ENCODE results near the gene ANXA2. TPM values are rescaled to one million over a fixed set of nuclear protein-coding genes. Genes with fewer than 3 reads are reported as not detected.
A peak's percentile ranks its signal among the peaks of the same experiment; 100 is the strongest.
"Not testable (repeated sequence)": the region's sequence is repeated elsewhere in the genome, so short reads cannot be mapped to it uniquely, and the experiment has no call there.

Gene ANXA2
- polyA plus RNA-seq, 1 donor, result 362 TPM

DNA sequence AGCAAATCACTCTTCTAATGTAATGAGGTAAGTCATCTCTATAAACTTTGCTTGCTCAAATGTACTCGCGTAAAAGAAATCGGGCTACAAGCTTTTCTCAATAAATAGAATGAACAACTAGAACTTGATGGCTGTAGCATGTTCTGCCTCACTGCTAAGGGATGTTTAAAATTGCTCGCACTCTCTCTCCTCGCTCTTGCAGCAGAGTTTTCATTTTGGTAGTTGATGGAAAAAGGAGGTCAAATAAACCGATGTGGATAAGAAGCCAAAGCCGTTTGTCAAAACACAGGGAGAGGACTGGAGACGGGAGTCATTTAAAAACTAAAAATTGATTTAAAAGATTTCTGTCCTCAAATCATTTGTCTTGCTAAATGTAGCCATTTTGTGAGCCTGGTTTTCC, 53.3 kb downstream of the ANXA2 start:
- DNase-seq (ENCODE audit: low read depth), result no peak

DNA sequence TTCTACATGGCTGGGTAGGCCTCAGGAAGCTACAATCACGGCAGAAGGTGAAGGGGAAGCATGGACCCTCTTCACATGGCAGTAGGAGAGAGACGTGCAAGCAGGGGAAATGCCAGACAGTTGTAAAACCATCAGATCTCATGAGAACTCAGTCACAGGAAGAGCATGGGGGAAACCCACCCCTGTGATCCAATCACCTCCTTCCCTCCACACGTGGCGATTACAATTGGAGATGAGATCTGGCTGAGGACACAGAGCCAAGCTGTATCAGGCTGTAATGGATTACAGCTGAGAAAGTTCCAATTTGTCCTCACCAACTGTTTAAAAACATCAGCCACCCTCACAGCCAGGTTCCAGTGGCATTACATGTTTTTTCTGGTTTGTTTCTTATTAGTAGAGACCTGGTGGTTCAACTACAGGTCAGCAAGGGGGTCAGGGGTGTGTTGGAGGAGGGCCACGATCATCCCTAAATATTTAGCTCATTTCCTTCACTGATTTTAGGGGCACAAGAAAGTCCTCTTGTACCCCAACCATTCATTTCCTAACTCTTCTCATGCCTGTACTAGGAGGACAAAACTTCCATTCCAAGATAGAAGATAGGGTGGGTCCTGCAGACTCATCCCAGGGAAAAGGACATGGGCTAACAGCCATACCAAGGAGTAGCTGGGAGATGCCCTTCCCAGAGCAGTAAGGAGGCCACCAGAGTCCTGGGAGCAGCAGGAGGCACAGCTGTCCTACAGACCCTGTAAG, 54.4 kb downstream of the ANXA2 start:
- DNase-seq (ENCODE audit: low read depth), result no peak

DNA sequence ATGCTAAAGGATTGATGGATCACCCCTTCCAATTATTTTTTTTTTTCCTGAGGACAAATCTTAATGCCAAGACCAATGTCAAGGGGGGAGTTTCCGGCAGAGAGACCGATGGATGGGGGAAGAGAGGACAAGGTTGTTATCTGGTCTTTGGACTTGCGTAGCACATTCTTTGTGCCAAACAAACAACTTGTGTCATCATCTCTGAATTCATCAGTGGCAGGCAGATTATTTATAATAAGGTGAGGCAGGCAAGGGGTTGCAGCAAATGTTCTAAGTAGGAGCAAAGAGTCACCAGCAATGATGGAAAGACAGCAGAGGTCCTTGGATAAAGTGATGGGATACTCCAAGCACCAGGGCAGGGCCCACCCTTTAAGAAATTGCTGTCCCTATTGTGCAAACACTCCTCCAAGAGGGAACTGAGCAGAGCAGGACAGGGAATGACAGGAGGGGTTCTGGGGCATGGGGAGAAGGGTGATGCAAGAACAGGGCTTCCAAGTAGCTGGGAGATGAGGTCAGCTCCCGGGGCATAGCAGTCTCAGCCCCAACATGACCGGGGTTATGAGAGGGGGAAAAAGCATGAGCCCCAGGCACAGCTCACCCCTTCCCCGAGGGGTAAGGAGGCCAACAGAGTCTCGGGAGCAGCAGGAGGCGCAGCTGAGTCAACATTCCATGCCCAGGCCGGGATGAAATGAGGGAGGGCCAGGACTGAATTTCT, 57.4 kb downstream of the ANXA2 start:
- no peak for DNase-seq (ENCODE audit: low read depth)

DNA sequence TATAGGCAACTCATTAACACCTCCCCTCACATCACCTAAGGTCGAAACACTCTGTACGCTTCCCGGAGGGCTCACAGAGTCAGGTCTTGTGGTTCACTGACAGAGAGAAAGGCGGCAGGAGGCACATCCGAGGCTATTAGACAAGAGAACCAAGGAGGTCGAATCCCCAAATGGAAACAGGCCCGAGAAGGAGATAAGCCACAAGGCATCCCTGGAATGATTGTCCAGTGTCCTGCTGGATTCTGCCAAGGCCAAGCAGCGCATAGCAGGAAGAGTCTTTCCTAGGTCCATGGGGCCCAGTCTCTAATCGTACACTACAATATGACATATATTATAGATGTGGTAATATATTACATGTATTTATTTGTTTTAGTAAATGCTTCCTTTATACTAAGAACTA, 58.5 kb downstream of the ANXA2 start:
- no peak for DNase-seq (ENCODE audit: low read depth)

DNA sequence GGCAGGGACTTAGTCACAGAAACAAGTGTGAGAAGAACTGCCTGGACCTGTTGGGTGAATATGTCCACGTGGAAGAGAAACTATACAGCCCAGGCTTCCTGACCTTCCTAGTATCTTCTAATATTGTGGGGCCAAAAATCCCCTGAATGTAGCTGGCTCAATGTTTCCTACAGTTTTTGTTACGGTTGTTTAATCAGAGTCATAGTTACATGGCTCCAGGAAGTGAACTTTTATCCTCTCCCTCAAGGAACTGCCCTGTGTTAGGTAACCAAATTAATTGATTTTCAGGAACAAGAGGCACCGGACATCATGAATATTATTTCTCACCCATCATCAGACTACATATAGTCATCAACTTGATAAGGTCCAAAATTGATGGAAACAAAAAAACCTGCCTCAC, 59.0 kb downstream of the ANXA2 start:
- no peak for DNase-seq (ENCODE audit: low read depth)

DNA sequence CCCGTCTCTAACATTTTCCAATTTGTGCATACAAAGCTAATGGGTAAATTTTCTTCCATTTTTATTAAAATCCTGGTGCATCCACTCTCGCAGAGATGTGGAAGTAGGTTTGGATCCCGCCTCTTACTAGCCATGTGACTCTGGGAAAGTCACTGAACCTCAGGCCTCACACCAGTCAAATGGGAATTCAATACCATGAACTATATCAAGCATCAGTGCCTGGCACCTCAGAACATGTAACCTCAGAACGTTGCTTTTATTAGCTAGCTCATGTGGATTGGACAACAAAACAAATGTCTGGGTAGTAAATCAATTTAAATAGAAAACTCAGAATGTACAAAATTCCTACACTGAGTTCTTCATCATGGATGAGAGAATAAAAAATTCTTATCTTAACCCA, 60.7 kb downstream of the ANXA2 start:
- DNase-seq (ENCODE audit: low read depth), result no peak

DNA sequence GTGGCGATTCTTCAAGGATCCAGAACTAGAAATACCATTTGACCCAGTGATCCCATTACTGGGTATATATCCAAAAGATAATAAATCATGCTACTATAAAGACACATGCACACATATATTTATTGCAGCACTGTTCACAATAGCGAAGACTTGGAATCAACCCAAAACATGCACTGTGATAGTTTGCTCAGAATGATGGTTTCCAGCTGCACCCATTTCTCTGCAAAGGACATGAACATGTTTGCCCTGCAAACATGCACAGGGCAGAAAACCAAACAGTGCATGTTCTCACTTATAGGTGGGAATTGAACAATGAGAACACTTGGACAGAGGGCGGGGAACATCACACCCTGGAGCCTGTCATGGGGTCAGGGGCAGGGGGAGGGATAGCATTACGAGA, 62.5 kb downstream of the ANXA2 start:
- DNase-seq (ENCODE audit: low read depth), result not testable (repeated sequence)

DNA sequence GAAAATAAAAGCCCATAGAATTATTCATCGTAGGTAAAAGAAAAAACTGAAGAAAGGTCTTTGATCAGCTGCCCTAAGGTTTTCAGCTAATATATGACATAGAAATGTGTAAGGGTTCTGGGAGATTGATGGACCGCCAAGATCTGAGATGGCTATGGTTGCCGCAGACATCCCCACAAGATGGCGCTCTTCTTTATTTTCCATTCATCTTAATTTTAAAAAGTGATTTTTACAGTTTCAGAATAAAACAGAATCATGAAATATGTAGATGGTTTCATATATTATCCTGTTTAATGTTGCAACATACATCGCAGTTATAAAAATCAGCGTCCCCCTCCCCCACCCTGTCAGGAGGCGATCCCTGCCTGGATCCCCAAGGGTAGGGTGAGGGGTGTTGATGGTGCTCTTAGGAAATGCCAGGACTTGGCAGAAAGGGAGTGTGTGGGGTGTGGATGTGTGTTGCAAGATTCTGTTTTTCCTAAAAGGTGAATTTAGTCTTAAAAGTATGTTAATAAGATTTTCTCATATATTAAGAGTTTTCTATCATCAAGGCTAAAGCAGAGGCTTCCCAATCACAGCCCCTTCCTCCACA, 68.8 kb downstream of the ANXA2 start:
- DNase-seq (ENCODE audit: low read depth), result no peak

DNA sequence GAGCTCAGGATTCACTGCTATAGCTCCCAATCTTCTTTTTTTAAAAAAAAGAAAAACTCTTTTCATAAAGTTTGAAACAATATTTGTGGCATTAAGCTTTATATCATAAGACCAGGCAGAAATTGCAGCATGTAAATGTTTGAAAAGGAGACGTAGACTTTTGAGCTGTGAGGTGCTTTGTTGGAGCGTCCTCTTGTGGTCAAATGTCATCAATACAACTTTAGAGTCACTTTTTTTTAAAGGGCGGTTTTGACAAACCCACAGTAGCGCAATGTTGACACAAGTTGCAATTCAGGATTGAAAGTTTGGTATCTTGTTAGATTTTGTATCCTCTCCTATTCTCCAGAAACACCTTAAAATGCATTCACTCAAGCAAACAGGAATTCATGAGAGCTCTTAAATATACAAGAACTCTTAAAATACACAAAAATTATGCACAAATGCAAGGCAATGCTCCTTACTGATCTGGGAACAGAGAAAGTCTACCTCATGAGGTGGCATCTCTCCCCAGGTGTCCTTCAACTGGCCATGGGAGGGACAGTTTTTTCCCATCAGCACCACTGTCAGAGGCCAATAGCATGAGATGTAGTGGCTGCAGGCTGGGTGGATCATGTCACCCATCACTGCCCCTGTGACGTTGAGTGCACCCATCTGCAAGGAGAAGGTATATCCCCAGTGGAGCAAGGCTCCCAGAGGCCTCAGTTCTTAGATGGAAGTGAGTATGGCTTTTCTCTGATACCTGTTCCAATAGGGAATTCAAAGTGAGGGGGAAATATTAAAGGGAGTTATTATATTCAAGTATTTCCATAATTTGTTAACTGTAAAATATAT, 70.7 kb downstream of the ANXA2 start:
- DNase-seq (ENCODE audit: low read depth), result peak; percentile 49

DNA sequence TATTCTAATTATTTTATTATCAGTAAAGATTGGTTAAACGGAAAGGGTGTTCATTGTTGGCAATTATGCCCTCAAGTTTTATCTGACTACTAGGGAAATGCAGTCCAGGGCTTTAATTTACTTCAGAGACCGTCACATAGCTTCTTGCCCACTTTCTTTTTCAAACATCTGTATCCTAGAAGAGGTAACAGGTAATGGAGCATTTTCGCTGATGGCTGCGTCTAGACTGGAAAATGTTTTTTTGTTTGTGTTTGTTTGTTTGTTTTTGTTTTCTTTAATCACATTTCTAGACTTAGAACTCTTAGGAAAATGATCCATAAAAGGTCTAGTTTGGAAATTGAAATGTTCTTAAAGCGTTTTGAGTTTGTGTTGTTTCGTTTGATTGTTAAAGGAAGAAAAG, 71.4 kb downstream of the ANXA2 start:
- DNase-seq (ENCODE audit: low read depth), result no peak

DNA sequence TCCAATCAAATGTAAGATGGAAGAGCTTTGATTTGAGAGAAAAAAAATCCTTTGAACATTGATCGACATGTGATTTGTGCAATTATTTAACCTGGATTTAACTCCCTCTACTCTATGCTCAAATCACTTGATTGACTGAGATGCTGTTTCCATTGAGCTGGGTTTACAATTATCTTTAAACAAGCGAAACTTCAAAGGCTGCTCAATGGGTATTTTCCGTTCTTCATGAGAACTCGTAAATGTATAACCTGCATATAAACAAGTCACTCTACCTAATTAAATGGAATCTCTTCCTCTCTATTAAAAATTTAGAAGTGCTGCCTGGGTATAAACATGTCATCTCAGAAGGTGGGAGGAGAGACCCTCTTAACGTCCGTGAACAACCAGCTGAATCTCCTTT, 71.9 kb downstream of the ANXA2 start:
- no peak for DNase-seq (ENCODE audit: low read depth)

DNA sequence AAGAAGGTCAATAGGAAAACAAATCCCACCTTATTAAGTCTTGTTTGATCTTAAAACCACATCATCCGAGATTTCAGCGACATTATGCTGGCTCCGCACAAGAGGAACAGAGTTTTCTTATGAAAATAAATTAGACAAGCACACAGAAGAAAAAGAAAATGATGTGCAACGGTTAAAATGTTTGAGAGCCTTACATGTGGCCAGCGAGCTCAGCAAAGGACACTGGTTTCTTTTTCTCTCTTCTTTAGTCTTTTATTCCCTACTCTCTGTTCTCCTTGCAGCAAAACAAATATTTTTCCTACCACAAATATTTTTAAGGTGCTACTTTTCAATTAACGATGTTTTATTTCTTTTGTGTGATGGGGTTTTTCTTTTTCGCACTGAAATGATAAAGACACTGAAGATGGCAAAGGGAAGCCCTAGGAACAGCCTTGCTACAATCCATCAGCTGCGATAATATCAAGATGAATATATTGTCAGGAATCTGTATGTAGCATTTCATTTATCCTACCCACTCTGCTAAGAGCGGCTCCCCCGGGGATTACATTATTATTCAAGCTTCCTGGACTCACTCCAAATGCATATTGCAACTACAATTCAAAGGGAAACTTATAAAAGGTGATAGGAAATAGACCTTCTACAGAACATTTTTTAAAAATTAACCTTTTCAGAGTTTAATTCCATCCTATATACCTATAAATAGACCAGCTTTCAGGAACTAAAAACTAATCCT, 72.9 kb downstream of the ANXA2 start:
- DNase-seq (ENCODE audit: low read depth), result no peak

DNA sequence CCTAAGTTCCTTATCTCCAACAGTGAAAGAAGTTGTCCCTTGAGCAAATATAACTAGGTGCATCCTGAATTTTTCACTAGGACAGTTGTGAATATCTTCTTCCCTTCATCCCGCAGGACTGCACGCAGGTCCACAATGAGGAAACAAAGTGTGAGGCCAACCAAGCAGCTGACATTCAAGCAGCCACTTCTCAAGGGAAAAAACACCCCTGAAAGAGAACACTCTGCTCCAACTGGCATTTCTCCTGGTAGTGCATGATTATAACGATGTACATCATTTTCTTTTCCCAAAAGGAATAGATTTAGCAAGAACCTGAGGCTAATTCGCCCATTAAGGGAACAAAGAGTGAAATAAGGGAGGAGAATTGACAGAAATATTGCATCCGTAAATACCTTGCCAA, 74.5 kb downstream of the ANXA2 start:
- DNase-seq (ENCODE audit: low read depth), result no peak

DNA sequence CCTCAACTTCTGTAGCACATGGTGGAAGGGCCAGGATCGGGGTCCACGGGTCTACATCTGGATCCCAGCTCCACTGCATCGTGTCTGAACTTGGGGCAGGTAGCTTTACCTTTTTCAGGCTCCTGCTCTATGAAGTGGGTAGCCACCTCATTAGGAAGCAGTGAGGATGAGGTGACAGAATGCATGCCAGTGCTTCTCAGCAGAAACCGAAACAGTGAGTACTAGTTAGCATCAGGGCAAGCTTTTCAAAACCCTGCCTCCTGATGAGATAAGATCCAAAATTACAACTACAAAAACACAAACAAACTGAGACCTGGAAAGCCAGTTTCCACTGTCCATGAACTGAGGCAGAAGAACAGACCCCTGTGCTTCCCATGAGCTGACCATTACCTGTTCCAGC, 77.4 kb downstream of the ANXA2 start:
- no peak for DNase-seq (ENCODE audit: low read depth)

DNA sequence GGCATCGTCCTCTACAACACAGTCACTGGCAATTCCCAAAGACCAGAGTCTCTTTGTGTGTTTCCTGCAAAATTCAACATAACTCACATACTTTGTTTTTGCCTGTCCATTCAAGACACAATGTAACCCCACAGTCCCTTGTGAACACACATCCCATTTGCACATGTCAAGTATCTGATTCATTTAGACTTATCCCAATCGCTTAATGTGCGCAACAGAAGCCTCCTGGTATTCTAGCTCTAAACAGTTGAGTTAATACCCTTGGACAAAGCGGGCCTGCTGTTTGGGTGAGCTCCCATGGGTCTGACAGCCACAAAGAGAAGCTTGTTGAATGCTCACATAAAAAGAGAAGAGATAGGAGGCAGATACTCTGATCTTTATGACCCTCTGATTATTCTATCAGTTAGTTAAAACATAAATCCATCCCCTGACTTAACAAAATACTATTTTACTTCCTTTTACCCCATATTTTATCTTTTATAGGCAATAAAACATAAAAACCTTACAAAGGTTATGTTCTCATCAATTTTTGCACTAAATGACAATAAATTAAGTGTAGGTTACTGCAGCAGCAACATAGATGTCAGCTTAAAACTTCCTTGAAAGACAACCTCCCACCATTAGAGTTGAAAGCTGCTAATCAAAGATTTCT, 79.4 kb downstream of the ANXA2 start:
- no peak for DNase-seq (ENCODE audit: low read depth)

DNA sequence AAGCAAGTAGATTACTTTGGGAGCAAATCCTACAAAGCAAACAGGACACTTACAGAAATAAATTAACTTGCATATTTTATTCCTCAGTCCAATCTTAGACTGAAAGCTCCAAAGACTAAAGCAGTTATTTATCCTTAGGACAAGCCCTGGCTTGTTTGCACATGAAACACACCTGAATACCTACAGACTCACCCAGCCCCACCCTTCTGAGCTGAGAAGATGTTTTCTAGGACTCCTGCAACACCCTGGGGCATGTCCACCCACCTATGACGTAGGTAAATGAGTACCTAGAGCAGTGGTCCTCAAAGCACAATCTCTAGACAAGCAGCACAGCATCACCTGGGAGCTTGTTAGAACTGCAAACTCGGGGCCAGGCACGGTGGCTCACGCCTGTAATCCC, 80.8 kb downstream of the ANXA2 start:
- no peak for DNase-seq (ENCODE audit: low read depth)

DNA sequence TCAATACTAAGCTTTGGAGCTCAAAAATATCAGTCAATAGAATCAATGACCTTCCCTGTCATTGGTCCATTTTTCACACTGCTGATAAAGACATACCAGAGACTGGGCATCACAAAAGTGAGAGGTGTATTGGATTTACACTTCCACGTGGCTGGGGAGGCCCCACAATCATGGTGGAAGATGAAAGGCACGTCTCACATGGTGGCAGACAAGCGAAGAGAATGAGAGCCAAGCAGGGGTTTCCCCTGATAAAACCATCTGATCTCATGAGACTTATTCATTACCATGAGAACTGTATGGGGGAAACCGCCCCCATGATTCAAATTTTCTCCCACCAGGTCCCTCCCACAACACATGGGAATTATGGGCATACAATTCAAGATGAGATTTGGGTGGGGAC, 81.9 kb downstream of the ANXA2 start:
- DNase-seq (ENCODE audit: low read depth), result no peak

DNA sequence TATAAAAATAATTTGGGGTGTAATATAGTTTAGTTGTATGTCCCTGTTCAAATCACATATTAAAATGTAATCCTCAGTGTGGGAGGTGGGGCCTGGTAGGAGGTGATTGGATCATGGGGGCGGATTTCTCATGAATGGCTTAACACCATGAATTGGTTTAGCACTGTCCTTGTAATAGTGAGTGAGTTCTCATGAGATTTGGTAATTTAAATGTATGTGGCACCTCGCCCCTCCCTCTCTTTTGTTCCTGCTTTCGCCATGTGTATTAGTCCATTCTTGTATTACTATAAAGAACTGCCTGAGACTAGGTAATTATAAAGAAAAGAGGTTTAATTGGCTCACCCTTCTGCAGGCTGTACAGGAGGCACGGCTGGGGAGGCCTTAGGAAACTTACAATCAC, 83.9 kb downstream of the ANXA2 start:
- no peak for DNase-seq (ENCODE audit: low read depth)

DNA sequence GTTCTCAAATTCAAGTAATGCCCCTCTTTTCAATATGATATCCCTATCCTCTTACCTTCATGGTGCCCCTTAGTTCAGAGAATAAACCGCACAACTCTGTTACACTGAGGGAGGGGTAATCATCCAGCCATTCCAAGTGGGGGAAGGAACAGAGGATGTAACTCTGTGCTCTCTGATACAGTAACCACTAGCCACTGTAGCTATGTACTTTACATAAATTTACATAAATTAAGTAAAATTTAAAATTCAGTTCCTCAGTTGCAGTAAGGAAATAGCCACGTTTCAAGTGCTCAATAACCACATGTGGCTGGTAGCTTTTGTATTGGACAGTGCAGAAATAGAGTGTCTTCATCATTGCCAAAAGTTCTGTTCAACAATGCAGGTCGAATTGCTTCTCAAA, 90.8 kb downstream of the ANXA2 start:
- DNase-seq (ENCODE audit: low read depth), result no peak

DNA sequence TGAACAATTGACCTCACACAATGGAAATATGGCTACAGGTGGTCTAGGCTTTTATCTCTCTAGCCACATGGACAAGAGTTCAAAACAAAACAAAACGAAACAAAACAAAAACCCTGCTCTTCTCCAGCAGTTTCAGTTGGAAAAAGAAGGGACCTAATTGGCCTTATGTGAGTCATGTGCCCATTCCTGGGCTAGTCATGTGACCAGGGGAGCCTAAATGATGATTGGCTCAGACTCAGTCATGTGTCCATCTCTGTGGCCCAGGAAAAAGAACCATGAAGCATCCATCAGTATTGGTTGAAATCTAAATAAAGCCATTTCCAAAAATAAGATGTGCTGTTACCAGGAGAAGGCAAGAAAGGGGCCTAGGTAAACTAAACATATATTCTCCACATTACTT, 96.8 kb downstream of the ANXA2 start:
- no peak for DNase-seq (ENCODE audit: low read depth)

DNA sequence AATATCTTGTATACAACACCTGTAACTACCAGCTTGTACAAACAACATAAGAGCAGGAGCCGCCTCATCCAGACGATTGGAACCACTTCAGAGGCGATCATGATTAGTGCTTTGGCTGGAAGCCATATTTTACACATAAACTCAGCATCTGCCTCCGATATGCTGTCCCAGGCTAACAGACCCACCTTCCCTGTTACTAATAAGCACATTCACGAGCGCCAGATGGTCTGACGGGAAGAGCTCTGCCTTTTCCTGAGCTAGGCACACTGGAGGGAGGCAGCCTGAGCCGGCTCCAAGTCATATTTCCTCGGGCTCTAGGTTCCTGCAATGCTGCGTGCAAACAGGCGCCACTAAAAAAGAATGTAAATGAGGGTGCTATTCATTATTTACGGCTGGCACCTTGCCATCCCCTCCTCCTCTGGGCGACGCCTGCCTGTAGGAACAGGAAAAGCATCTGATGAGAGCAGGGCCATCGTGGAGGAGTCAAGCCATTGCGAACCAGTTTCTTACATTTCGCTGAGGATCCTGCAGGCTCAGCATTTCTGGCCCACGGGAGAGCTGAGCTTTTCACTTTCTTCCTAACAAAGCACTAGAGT, 98.2 kb downstream of the ANXA2 start:
- DNase-seq (ENCODE audit: low read depth), result no peak

Measured in forelimb muscle (tissue), 1 donor.